DND-41 (cell line): ENCODE results near the gene DRC3.

Experiments used
- CTCF ChIP-seq: IDR thresholded peaks from 2 replicates; pipeline ENCODE4 v1.5.1; 2012; ENCODE audit warnings: borderline replicate concordance, low read length, moderate library complexity, mild to moderate bottlenecking; ENCODE audit not compliant: poor library complexity, severe bottlenecking; ENCODE audit errors: extremely low read depth
- EZH2 ChIP-seq: IDR thresholded peaks from 3 replicates; pipeline ENCODE4 v1.6.1; 2012; ENCODE audit warnings: borderline replicate concordance, low read depth, mild to moderate bottlenecking, moderate library complexity, low read length, inconsistent platforms; ENCODE audit not compliant: severe bottlenecking

GRCh38 chr17:17940441-17940911 is 32.2 kb upstream of the DRC3 start:
- TF ChIP-seq CTCF (no peak), EZH2 (no peak)
